Measurements from ENCODE around the gene DCST1. TPM values are rescaled to one million over a fixed set of nuclear protein-coding genes. Genes with fewer than 3 reads are reported as not detected.

The DCST1 gene
- polyA plus RNA-seq, 3 donors = 0.05 TPM; not detected in 2

GRCh38 chr1:155042789-155043188 is 9.2 kb downstream of the DCST1 start:
- intact Hi-C loops (cut with micrococcal nuclease) = no loop called here
- Mint-ChIP-seq H3K9me3 (peaks cover 0 to 1% (median 0%) of the 10 kb centered on the region in 7 donors), H3K4me1 (peaks cover 21% of the 10 kb centered on the region), H3K4me3 (no peak overlapping the region), H3K27me3 (ENCODE audit: low read depth in 3 of 3) (peaks cover 8 to 15% (median 14%) of the 10 kb centered on the region in 3 donors), H3K36me3 (no peaks in the 10 kb centered on the region), H3K27ac (no peak overlapping the region)
- no peak for TF ChIP-seq CTCF (IDR thresholded peaks at IDR 0.05)
- peaks cover 13 to 20% of the 10 kb centered on the region in 2 donors for H3K4me1 ChIP-seq (ENCODE audit: control insufficient read depth in 1 of 2, insufficient read depth in 2 of 2, low read length in 2 of 2)
- WGBS (ENCODE audit: insufficient coverage) = 90% methylated on average over 4 of the region's 5 CpGs
- no peak overlapping the region for H3K4me3 ChIP-seq (replicated peaks in 1 of 3; ENCODE audit: low read depth in 2 of 3, low read length in 3 of 3)
- DNase-seq = no peak
- no peaks in the 10 kb centered on the region for H4K20me1 ChIP-seq (ENCODE audit: insufficient read depth, low read length)
- H3K4me2 ChIP-seq (replicated peaks; ENCODE audit: extremely low read depth, low read length, poor library complexity, severe bottlenecking) = no peak overlapping the region
- H2AFZ ChIP-seq (ENCODE audit: insufficient read depth, low read depth, low read length, poor library complexity, severe bottlenecking) = no peak overlapping the region
- no peaks in the 10 kb centered on the region for H3K9me3 ChIP-seq (replicated peaks in 1 of 2; ENCODE audit: control insufficient read depth in 1 of 2, insufficient read depth in 1 of 2, low read length in 2 of 2)
- H3K9ac ChIP-seq (ENCODE audit: insufficient read depth, low read length, poor library complexity, severe bottlenecking) = no peak overlapping the region
- H3K27me3 ChIP-seq (ENCODE audit: control insufficient read depth in 2 of 2, insufficient read depth in 2 of 2, low read length in 2 of 2) = no peaks in the 10 kb centered on the region
- H3K79me2 ChIP-seq (ENCODE audit: insufficient read depth, low read length) = no peaks in the 10 kb centered on the region
- H3K36me3 ChIP-seq (replicated peaks in 1 of 2; ENCODE audit: control insufficient read depth in 1 of 2, insufficient read depth in 2 of 2, low read length in 2 of 2) = no peaks in the 10 kb centered on the region
- H3K27ac ChIP-seq (ENCODE audit: low read depth in 1 of 2, low read length in 2 of 2) = no peak overlapping the region

GRCh38 chr1:155043301-155043702 is 9.7 kb downstream of the DCST1 start:
- Mint-ChIP-seq H3K9me3 (peaks cover 0 to 1% (median 0%) of the 10 kb centered on the region in 7 donors), H3K27me3 (ENCODE audit: low read depth in 3 of 3) (peaks cover 4 to 10% (median 10%) of the 10 kb centered on the region in 3 donors), H3K27ac (no peak overlapping the region), H3K4me1 (peaks cover 21% of the 10 kb centered on the region), H3K4me3 (no peak overlapping the region), H3K36me3 (no peaks in the 10 kb centered on the region)
- Histone ChIP-seq H3K79me2 (ENCODE audit: insufficient read depth, low read length) (no peaks in the 10 kb centered on the region), H3K4me1 (ENCODE audit: control insufficient read depth in 1 of 2, insufficient read depth in 2 of 2, low read length in 2 of 2) (peaks cover 13 to 20% of the 10 kb centered on the region in 2 donors), H3K9me3 (replicated peaks in 1 of 2; ENCODE audit: control insufficient read depth in 1 of 2, insufficient read depth in 1 of 2, low read length in 2 of 2) (no peaks in the 10 kb centered on the region), H3K9ac (ENCODE audit: insufficient read depth, low read length, poor library complexity, severe bottlenecking) (no peak overlapping the region), H2AFZ (ENCODE audit: insufficient read depth, low read depth, low read length, poor library complexity, severe bottlenecking) (no peak overlapping the region), H3K4me2 (replicated peaks; ENCODE audit: extremely low read depth, low read length, poor library complexity, severe bottlenecking) (no peak overlapping the region), H4K20me1 (ENCODE audit: insufficient read depth, low read length) (no peaks in the 10 kb centered on the region), H3K36me3 (replicated peaks in 1 of 2; ENCODE audit: control insufficient read depth in 1 of 2, insufficient read depth in 2 of 2, low read length in 2 of 2) (no peaks in the 10 kb centered on the region), H3K27me3 (ENCODE audit: control insufficient read depth in 2 of 2, insufficient read depth in 2 of 2, low read length in 2 of 2) (no peaks in the 10 kb centered on the region), H3K27ac (ENCODE audit: low read depth in 1 of 2, low read length in 2 of 2) (no peak overlapping the region), H3K4me3 (replicated peaks in 1 of 3; ENCODE audit: low read depth in 2 of 3, low read length in 3 of 3) (no peak overlapping the region)
- WGBS (ENCODE audit: insufficient coverage) = 82% methylated on average over 11 of the region's 12 CpGs
- no peak for TF ChIP-seq CTCF (IDR thresholded peaks at IDR 0.05)
- DNase-seq = no peak
- intact Hi-C loops (cut with micrococcal nuclease) = no loop called here

All from CD14-positive monocyte (primary cell).